CD4-positive, alpha-beta memory T cell (primary cell): ENCODE data around the gene SLC25A3. TPM values are rescaled to one million over a fixed set of nuclear protein-coding genes. Genes with fewer than 3 reads are reported as not detected.
"Not testable (repeated sequence)": the region's sequence is repeated elsewhere in the genome, so short reads cannot be mapped to it uniquely, and the experiment has no call there.

Experiments used
- CTCF ChIA-PET: fragments of 350-600 bp; sonication (Branson Sonifier 250); formaldehyde crosslinking; loops from one replicate; lab custom pipeline; 2021; ENCODE audit warnings: inconsistent platforms; ENCODE audit not compliant: partially characterized antibody; lab: Charles Lee
- POLR2A ChIA-PET: fragments of 350-600 bp; sonication (Branson Sonifier 250); formaldehyde crosslinking; loops from one replicate; lab custom pipeline; 2021; ENCODE audit not compliant: partially characterized antibody; lab: Charles Lee
- DNase-seq, 5 donors: peaks; one replicate each; pipeline versions ENCODE4 v3.0.0 to v3.0.0-alpha.2; 2020 to 2022; ENCODE audit warnings: mixed read lengths in 1 of 5
- H3K27ac ChIP-seq: one replicate; pipeline ENCODE4 v1.7.0; 2013; ENCODE audit warnings: low read depth, low read length
- H3K27me3 ChIP-seq: 2 replicates; pipeline ENCODE4 v1.7.0; 2013; ENCODE audit warnings: mild to moderate bottlenecking, low read length, moderate library complexity; ENCODE audit not compliant: insufficient read depth
- H3K36me3 ChIP-seq: 2 replicates; pipeline ENCODE4 v1.7.0; 2013; ENCODE audit warnings: mild to moderate bottlenecking, low read length, moderate library complexity; ENCODE audit not compliant: insufficient read depth
- H3K4me1 ChIP-seq: 2 replicates; pipeline ENCODE4 v1.7.0; 2013; ENCODE audit warnings: mild to moderate bottlenecking, low read length, moderate library complexity; ENCODE audit not compliant: insufficient read depth
- H3K4me3 ChIP-seq, 2 donors: one replicate each; pipeline ENCODE4 v1.7.0; 2013; ENCODE audit warnings: low read length in 2 of 2, mild to moderate bottlenecking in 1 of 2
- H3K9me3 ChIP-seq, 2 donors: one replicate each; pipeline ENCODE4 v1.7.0; 2013; ENCODE audit warnings: low read length in 2 of 2, control low read depth in 1 of 2; ENCODE audit not compliant: control insufficient read depth in 1 of 2
- H3K27ac Mint-ChIP-seq, 7 donors: one replicate each; pipeline ENCODE4 v1.8.0; 2020 to 2021; ENCODE audit warnings: mixed read lengths in 7 of 7, mild to moderate bottlenecking in 6 of 7, inconsistent platforms in 3 of 7, moderate library complexity in 3 of 7
- H3K27me3 Mint-ChIP-seq, 2 donors: one replicate each; pipeline ENCODE4 v1.8.0; 2020 to 2021; ENCODE audit warnings: mixed read lengths in 2 of 2
- H3K36me3 Mint-ChIP-seq, 2 donors: one replicate each; pipeline ENCODE4 v1.8.0; 2020 to 2021; ENCODE audit warnings: mixed read lengths in 2 of 2, inconsistent platforms in 1 of 2, mild to moderate bottlenecking in 1 of 2
- H3K4me1 Mint-ChIP-seq, 4 donors: one replicate each; pipeline ENCODE4 v1.8.0; 2020 to 2021; ENCODE audit warnings: mixed read lengths in 4 of 4, mild to moderate bottlenecking in 1 of 4
- H3K4me3 Mint-ChIP-seq, 8 donors: one replicate each; pipeline ENCODE4 v1.8.0; 2020 to 2021; ENCODE audit warnings: mixed read lengths in 8 of 8, mild to moderate bottlenecking in 7 of 8, moderate library complexity in 6 of 8, inconsistent platforms in 3 of 8
- H3K9me3 Mint-ChIP-seq, 8 donors: one replicate each; pipeline ENCODE4 v1.8.0; 2020 to 2021; ENCODE audit warnings: mixed read lengths in 8 of 8, mild to moderate bottlenecking in 5 of 8, inconsistent platforms in 3 of 8, moderate library complexity in 1 of 8
- intact Hi-C: fragments of 100-400 bp; cut with micrococcal nuclease; formaldehyde crosslinking; loops from one replicate; pipeline ENCODE4 v1.15.1; 2023
- polyA plus RNA-seq, 2 donors: library from polyadenylated mRNA; unstranded; fragments of 300-500 nt; fragmentation: Illumina TruSeq; gene quantifications; one replicate each; pipeline ENCODE4 v1.2.3, GENCODE V29; 2021
- total RNA-seq, 2 experiments: library from RNA; stranded (reverse); gene quantifications; one replicate each; pipeline ENCODE4 v1.2.3, GENCODE V29; 2021

SLC25A3 gene
- total and polyA plus RNA-seq, 4 experiments from 2014 or later = 213 to 304 (median 262) TPM

DNA sequence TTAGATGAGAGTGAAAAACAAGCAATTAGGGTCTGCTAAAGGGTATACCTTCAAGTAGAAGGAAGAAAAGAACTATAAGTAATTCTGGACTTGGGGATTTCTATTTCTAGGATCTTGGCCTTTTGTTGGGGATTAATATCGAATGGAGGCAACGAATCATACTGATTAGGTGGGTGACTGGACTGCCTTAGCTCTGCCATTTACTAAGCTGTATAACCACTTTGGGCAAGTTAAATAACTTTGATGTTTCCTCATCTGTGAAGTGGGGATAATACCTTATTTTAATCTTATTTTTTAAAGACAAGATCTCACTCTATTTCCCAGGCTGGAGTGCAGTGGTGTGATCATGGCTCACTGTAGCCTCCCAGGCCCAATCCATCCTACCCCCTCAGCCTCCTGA, 44.5 kb downstream of the SLC25A3 start:
- H3K36me3 Mint-ChIP-seq = peaks cover 1 to 2% of the 10 kb centered on the region in 2 donors
- POLR2A ChIA-PET = interaction anchor here (0.5 to 0.7 kb wide), 2 partner anchors 8 to 126 kb away, joined by 3 to 4 read pairs; no protein-coding TSS in a partner anchor
- H3K4me1 Mint-ChIP-seq = peaks cover 0 to 3% (median 2%) of the 10 kb centered on the region in 4 donors

DNA sequence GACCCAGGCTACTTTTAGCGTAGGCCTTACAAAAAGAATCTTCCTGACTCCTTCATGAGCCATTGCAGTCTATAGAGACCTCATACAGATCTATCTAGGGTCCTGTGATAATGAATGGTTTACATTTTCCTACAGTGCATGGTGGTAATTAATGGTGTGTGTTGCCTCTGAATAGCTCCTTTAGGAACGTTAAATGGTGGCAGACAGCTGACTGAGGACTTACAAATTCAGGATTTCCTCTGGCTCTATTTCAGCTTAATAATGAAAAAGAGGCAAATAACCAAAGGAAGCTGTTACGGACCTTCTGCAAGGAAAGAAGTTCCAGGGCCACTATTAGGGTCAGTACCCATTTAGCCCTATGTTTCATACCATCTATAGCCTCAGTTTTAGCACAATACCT, 46.0 kb downstream of the SLC25A3 start:
- Histone ChIP-seq H3K4me1 (peaks cover 7% of the 10 kb centered on the region), H3K4me3 (no peak overlapping the region), H3K27me3 (no peaks in the 10 kb centered on the region), H3K9me3 (no peaks in the 10 kb centered on the region), H3K27ac (no peak overlapping the region), H3K36me3 (no peaks in the 10 kb centered on the region)
- peaks cover 3 to 12% (median 7%) of the 10 kb centered on the region in 4 donors for H3K4me1 Mint-ChIP-seq
- peaks cover 0 to 2% (median 0%) of the 10 kb centered on the region in 8 donors for H3K9me3 Mint-ChIP-seq
- no peak for DNase-seq
- intact Hi-C loops = no loop called here
- H3K27ac Mint-ChIP-seq = no peak overlapping the region
- ChIA-PET POLR2A (interaction anchor here (3.4 kb wide), 1 partner anchor 46 kb away, joined by 15 read pairs; the partner anchor contains the start of gene SLC25A3), CTCF (interaction anchor here (1.5 kb wide), 2 partner anchors 8 to 15 kb away, joined by 4 read pairs; no protein-coding TSS in a partner anchor)
- no peaks in the 10 kb centered on the region for H3K27me3 Mint-ChIP-seq
- H3K36me3 Mint-ChIP-seq = peaks cover 0 to 4% of the 10 kb centered on the region in 2 donors
- H3K4me3 Mint-ChIP-seq = no peak overlapping the region

More for the DNA sequence above, 44.5 kb downstream of the SLC25A3 start:
- H3K4me3 ChIP-seq = no peak overlapping the region
- no peak for DNase-seq
- Mint-ChIP-seq H3K27ac (no peak overlapping the region), H3K4me3 (no peak overlapping the region), H3K27me3 (no peaks in the 10 kb centered on the region), H3K9me3 (peaks cover 0 to 2% (median 0%) of the 10 kb centered on the region in 8 donors)
- intact Hi-C loops = no loop called here
- no peaks in the 10 kb centered on the region for H3K9me3 ChIP-seq
- no peaks in the 10 kb centered on the region for H3K27me3 ChIP-seq
- H3K27ac ChIP-seq = no peak overlapping the region
- H3K36me3 ChIP-seq = peaks cover 3% of the 10 kb centered on the region
- peaks cover 1% of the 10 kb centered on the region for H3K4me1 ChIP-seq
- CTCF ChIA-PET = interaction anchor here (1.0 to 1.9 kb wide), 2 partner anchors 16 to 71 kb away, joined by 3 to 9 read pairs; no protein-coding TSS in a partner anchor

DNA sequence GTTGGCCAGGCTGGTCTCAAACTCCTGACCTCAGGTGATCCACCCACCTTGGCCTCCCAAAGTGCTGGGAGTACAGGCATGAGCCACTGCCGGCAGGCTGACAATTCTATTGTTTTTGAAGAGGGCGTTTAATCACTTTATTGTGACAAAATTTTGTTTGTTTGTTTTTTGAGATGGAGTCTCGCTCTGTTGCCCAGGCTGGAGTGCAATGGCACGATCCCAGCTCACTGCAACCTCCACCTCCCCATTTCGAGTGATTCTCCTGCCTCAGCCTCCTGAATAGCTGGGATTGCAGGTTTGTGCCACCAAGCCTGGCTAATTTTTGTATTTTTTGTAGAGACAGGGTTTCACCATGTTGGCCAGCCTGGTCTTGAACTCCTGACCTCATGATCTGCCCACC, 49.3 kb downstream of the SLC25A3 start:
- H3K36me3 ChIP-seq, H3K27ac ChIP-seq, H3K27me3 ChIP-seq, H3K9me3 Mint-ChIP-seq, H3K9me3 ChIP-seq, H3K27me3 Mint-ChIP-seq, H3K4me3 ChIP-seq, intact Hi-C loops, DNase-seq: not testable (repeated sequence)
- Mint-ChIP-seq H3K27ac (peak overlapping the region in 4 of 7 donors; percentile 29 to 78 (median 56)), H3K4me3 (peak overlapping the region in 7 of 8 donors; percentile 52 to 99 (median 97)), H3K4me1 (peaks cover 10 to 34% (median 16%) of the 10 kb centered on the region in 4 donors), H3K36me3 (peaks cover 0 to 14% of the 10 kb centered on the region in 2 donors)
- peaks cover 24% of the 10 kb centered on the region for H3K4me1 ChIP-seq
- CTCF ChIA-PET = interaction anchor here (0.9 to 1.1 kb wide), 2 partner anchors 9 to 45 kb away, joined by 3 read pairs; no protein-coding TSS in a partner anchor
- POLR2A ChIA-PET = interaction anchor here (3.4 kb wide), 1 partner anchor 49 kb away, joined by 15 read pairs; the partner anchor contains the start of gene SLC25A3

DNA sequence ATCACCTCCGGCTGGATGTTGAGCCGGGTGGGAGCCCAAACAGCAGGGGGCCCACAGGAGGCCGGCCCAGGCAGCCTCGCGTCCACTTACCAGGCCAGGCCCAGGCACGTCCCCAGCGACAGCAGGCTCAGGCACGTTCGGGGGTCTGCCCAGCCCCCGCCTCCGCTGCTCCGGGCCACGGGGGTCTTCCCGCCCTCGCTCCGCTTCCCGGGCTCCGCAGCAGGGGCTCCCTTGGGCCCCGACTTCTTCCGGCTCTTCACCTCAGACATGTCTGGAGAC, 50.9 kb downstream of the SLC25A3 start:
- POLR2A ChIA-PET = interaction anchor here (0.5 to 5.2 kb wide), 8 partner anchors 9 to 144 kb away, joined by 3 to 74 read pairs (median 4); partner anchors contain the start of genes SLC25A3 and TMPO
- intact Hi-C loops = loop anchor here (2.0 kb wide), 1 partner anchor 130 kb away; the partner anchor contains the start of gene TMPO
- Histone ChIP-seq H3K4me3 (peak overlapping the region; percentile 92 to 93), H3K27ac (peak overlapping the region; percentile 73), H3K9me3 (no peaks in the 10 kb centered on the region), H3K4me1 (peaks cover 24% of the 10 kb centered on the region), H3K36me3 (peaks cover 8% of the 10 kb centered on the region), H3K27me3 (no peaks in the 10 kb centered on the region)
- H3K9me3 Mint-ChIP-seq = peaks cover 0 to 2% (median 0%) of the 10 kb centered on the region in 8 donors
- H3K27ac Mint-ChIP-seq = peak overlapping the region; percentile 82 to 97 (median 96)
- peaks cover 3 to 18% of the 10 kb centered on the region in 2 donors for H3K36me3 Mint-ChIP-seq
- CTCF ChIA-PET = interaction anchor here (0.8 to 2.1 kb wide), 6 partner anchors 10 to 153 kb away, joined by 3 to 6 read pairs (median 4); partner anchors contain the start of gene SLC25A3
- peaks cover 14 to 40% (median 20%) of the 10 kb centered on the region in 4 donors for H3K4me1 Mint-ChIP-seq
- DNase-seq = no peak
- no peaks in the 10 kb centered on the region for H3K27me3 Mint-ChIP-seq
- peak overlapping the region; percentile 97 to 99 (median 98) for H3K4me3 Mint-ChIP-seq

DNA sequence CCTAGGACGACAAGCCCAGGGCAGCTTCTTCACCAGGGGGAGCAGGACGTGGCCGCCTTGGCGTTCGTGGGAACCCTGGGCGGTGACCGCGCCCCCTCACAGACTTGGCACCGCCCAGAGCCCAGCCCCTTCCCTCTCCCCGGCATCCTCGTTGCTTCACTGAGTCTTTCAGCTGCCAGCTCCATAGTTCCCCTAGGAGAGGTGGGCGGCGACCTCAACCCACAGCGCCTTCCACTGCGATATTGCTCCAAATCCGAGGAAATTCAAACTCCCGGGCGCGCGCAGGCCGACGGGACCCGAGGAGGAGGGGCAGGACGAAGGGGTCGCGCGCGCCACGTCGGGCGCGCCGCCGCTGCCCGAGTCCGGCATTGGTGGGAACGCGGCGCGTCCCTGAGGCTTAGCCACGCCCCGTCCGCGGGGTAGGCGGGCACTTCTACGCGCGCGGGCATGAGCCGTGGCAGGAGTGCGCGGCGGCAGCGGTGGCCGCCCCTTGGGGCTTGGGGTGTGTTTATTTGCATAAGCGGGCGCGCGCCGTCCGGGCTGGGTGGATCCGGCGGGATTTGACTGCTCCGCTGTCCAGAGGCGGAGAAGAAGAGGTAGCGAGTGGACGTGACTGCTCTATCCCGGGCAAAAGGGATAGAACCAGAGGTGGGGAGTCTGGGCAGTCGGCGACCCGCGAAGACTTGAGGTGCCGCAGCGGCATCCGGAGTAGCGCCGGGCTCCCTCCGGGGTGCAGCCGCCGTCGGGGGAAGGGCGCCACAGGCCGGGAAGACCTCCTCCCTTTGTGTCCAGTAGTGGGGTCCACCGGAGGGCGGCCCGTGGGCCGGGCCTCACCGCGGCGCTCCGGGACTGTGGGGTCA, 51.5 kb downstream of the SLC25A3 start, which contains the start of the genes APAF1 and IKBIP:
Gene APAF1, plus strand, starts transcription at position 579 of the 860 bp plus-strand sequence. CDS start 3,070 bp downstream, outside the sequence.
Gene IKBIP, minus strand, starts transcription at position 77 of the 860 bp plus-strand sequence. CDS start 87 bp downstream, outside the sequence.
- ChIA-PET POLR2A (interaction anchor here (0.5 to 5.2 kb wide), 9 partner anchors 9 to 144 kb away, joined by 3 to 74 read pairs (median 3); partner anchors contain the start of genes SLC25A3 and TMPO), CTCF (interaction anchor here (1.0 to 2.1 kb wide), 7 partner anchors 9 to 154 kb away, joined by 3 to 8 read pairs (median 3); partner anchors contain the start of gene SLC25A3)
- peaks cover 7 to 24% of the 10 kb centered on the region in 2 donors for H3K36me3 Mint-ChIP-seq
- peak; percentile 94 to 98 (median 96) for DNase-seq
- peaks cover 0 to 2% (median 0%) of the 10 kb centered on the region in 8 donors for H3K9me3 Mint-ChIP-seq
- Histone ChIP-seq H3K27me3 (no peaks in the 10 kb centered on the region), H3K36me3 (peaks cover 12% of the 10 kb centered on the region), H3K27ac (peak within 1 kb of the TSS; percentile 73), H3K4me1 (peaks cover 24% of the 10 kb centered on the region), H3K9me3 (no peaks in the 10 kb centered on the region), H3K4me3 (peak within 1 kb of the TSS; percentile 92 to 93)
- H3K4me1 Mint-ChIP-seq = peaks cover 14 to 40% (median 20%) of the 10 kb centered on the region in 4 donors
- peak within 1 kb of the TSS; percentile 97 to 99 (median 98) for H3K4me3 Mint-ChIP-seq
- no peaks in the 10 kb centered on the region for H3K27me3 Mint-ChIP-seq
- peak within 1 kb of the TSS; percentile 82 to 97 (median 96) for H3K27ac Mint-ChIP-seq
- intact Hi-C loops = loop anchor here (1.0 to 2.0 kb wide), 4 partner anchors 9 to 142 kb away; partner anchors contain the start of genes SLC25A3 and TMPO

DNA sequence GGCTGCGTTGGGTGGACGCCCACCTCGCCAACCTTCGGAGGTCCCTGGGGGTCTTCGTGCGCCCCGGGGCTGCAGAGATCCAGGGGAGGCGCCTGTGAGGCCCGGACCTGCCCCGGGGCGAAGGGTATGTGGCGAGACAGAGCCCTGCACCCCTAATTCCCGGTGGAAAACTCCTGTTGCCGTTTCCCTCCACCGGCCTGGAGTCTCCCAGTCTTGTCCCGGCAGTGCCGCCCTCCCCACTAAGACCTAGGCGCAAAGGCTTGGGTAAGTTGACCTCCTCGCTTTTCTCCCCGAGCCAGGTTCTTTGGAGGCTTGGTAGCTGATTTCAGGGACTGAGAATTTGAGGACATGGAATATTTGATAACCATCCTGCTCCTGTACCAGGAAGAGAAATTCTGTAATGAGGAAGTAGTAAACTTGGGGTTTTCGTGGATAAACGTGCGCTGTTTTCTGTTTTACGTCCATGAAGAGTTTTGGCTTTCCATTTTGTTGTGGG, 52.1 kb downstream of the SLC25A3 start:
- H3K36me3 Mint-ChIP-seq = peaks cover 7 to 28% of the 10 kb centered on the region in 2 donors
- Histone ChIP-seq H3K4me1 (peaks cover 24% of the 10 kb centered on the region), H3K36me3 (peaks cover 12% of the 10 kb centered on the region), H3K27ac (peak overlapping the region; percentile 73), H3K4me3 (peak overlapping the region; percentile 88 to 93), H3K9me3 (no peaks in the 10 kb centered on the region), H3K27me3 (no peaks in the 10 kb centered on the region)
- H3K27ac Mint-ChIP-seq = peak overlapping the region in 6 of 7 donors; percentile 53 to 94 (median 92)
- peak in 3 of 5 donors; percentile 1 to 42 (median 14) for DNase-seq
- H3K27me3 Mint-ChIP-seq = no peaks in the 10 kb centered on the region
- peaks cover 0 to 2% (median 0%) of the 10 kb centered on the region in 8 donors for H3K9me3 Mint-ChIP-seq
- peak overlapping the region; percentile 95 to 99 (median 98) for H3K4me3 Mint-ChIP-seq
- intact Hi-C loops = loop anchor here (1.0 to 2.0 kb wide), 4 partner anchors 9 to 142 kb away; partner anchors contain the start of genes SLC25A3 and TMPO
- ChIA-PET POLR2A (interaction anchor here (0.5 to 5.2 kb wide), 4 partner anchors 42 to 131 kb away, joined by 3 to 74 read pairs (median 3); partner anchors contain the start of gene SLC25A3), CTCF (interaction anchor here (1.2 to 1.7 kb wide), 3 partner anchors 10 to 79 kb away, joined by 3 to 10 read pairs (median 8); no protein-coding TSS in a partner anchor)
- peaks cover 14 to 40% (median 20%) of the 10 kb centered on the region in 4 donors for H3K4me1 Mint-ChIP-seq
